NCI-H187 (cell line): ENCODE data around the gene PTOV1.

ENCODE experiments used
- DNase-seq, 2 experiments: peaks; one replicate each; lab custom pipeline; 2025; lab: John Stamatoyannopoulos, UW

PTOV1 gene

DNA sequence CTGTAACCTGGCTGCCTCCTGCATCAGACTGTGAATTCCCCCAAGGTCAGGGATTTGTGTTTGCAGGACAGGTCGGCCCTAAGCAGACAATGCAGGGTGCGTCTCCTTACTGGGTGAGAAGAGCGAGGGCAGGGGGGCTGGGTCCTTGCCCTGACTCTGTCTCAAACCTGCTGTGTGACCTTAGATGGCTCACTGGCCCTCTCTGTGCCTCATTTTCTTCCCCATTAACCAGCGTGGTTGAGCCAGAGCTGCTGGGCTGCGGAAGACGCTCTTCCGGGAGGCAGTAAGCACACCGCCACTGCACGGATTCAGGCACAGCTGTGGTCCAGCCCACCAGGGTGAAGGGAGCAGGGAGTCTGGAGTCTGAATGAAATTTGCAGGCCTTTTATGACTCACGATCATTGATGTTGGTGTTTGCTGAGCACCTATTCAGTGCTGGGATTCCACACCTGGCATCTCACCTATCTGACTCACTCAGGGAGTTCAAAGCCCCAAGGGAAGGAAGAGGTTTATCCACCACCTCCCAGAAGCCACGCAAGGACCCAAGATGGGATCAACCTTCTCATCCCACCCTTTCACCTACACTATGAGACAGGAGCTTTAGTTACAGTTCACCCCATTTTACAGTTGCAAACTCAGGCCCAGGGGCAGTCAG, 23.7 kb downstream of the PTOV1 start:
- DNase-seq = no peak

DNA sequence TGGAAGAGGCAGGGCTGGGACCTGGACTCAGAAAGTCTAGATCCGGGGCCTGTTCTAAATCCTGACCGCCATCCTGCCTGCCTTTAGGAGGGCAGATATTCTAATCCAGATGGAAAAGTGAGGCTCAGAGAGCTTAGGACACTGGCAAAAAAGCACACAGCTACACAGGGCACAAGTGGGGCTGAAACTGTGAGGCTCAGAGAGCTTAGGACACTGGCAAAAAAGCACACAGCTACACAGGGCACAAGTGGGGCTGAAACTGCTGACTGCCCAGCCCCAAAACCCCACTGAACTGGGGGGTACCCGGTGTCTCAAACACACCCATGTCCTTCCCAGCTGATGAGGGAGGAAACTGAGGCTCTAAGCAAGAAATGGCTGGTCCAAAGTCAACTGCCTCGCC, 24.2 kb downstream of the PTOV1 start:
- no peak for DNase-seq

DNA sequence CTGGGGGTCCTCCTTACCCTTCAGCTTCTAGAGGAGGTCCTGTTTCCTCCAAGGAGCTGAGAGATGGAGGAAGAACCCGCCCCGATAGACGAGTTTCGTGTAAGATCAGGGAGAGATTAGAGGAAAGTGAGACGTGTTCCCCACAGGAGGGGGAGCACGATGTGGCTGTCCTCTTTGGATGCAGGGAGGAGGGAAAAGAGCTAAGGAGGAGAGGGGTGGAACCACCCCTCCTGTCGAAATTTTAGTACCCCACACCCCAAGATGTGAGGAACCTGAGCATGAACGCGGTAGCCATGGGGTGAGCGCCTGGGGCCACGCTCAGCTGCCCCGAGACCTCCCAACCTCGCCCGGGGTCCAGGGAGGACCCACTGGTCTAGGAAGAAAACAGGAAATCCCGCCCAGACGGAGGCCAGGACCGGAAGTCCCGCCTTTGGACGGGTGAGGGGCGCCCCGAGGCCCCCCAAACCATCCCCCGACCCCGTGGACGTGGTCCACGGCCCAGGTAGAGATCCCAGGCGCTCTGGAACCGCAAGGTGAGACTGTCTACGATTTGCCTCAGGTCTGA, 25.0 kb downstream of the PTOV1 start:
- no peak for DNase-seq

DNA sequence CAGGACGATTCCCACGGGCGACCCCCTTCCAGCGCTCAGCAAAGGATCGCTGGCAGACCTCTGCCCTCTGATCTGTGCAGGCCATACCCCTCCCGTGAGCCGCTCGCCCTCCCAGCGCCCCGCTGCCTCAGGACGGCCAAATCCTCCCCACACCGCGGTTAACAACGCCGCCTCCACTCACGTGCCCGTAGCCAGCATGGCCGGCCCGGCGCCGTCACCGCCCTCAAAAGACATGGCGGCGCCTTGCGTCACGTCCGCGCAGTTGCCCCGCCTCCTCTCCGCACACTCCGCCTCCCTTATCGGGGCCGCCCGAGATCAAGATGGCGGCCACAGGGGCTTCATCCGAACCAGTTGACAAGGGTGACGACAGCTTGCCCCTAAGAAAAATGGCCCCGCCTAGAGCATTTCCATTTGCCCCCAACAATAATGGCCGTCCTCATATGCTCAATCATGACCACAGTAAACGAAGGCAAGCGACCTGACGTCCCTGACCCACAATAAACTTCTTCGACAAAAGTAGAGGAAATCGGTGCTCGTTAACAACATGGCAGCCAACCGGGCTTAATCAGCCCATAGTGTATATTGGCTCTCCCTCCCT, 25.6 kb downstream of the PTOV1 start:
- peak; percentile 97 to 100 for DNase-seq

DNA sequence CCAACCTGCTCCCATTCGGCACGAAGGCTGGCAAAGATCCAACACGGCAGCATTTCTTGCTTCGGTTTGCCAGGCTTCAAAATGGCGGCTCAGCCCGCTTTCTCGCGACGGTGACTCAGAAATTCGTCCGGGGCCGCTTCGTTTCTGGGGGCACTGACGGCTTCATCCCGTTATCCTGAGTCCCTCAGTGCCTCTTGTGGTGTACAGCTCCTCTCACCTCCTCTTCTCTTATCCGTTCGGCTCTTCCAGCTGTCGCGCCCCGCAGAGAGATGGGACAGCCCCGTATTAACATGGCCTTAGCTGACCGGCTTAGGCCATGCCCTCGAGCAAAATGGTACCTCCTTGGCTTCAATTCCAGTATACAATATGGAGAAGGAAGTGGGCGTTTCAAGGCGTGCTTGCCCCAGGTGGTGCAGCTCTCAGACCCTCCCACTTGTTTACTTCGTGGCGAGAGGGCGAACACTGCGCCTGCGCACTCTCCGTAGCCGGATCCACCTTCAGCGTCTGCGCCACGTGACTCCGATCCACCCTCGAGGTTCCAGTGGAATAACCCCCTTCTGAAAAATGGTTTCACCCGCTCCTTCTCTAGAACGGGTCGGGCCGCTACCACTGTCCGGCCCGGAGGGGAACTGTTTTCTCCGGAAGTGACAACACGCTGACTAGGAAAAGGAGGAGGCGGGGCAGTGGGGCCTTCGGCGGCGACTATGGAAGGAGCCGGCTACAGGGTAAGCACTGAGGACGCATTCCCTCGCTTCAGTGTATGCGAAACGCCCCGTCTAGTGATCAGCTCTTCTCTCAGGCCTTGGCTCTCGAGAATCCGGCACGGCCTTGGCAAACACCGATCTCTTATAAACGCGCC, 26.3 kb downstream of the PTOV1 start, which contains the start of the genes AKT1S1 and TBC1D17:
AKT1S1 (minus strand) TSS at position 336 of the 859 bp plus-strand sequence. CDS start 4,060 bp downstream, outside the sequence.
TBC1D17 (plus strand) TSS at position 683 of the 859 bp plus-strand sequence; CDS start at position 705, 22 bp downstream.
- DNase-seq = peak; percentile 99 to 100

DNA sequence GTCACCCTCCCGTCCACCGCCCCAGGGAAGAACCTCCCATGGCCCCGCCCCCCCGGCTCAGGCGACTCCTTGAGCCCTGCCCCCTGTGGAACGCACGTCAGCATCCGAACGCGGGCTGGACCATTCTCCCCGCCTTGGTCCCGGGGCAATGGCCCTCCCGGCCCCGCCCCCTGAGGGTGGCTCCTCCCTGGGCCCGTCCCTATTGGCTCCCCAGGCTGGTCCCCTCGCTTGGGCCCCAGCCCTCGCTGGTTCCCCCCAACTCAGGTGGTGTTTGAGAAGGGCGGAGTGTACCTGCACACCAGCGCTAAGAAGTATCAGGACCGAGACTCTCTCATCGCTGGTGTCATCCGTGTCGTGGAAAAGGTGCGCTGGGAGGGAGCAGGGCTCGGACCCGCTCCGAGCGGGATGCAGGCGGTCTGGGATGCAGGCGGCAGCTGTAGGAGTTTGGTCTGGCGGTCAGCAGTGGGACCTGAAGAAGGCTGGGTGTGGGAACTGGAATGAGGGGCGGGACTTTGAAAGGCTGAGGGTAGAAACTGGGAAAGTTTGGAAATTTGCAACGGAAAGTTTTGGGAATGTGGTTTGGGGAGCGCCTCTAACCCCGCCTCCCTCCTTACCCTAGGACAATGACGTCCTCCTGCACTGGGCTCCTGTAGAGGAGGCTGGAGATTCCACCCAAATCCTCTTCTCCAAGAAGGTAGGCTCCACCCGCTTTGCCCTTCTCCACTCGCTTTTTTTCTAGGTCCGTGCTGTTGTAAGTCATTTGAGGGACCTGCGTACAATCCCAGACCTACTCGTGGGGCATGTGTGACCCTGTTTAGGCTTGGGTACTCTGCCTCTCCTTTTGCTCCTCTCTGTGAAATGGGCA, 27.2 kb downstream of the PTOV1 start:
- DNase-seq = peak; percentile 94 to 99

DNA sequence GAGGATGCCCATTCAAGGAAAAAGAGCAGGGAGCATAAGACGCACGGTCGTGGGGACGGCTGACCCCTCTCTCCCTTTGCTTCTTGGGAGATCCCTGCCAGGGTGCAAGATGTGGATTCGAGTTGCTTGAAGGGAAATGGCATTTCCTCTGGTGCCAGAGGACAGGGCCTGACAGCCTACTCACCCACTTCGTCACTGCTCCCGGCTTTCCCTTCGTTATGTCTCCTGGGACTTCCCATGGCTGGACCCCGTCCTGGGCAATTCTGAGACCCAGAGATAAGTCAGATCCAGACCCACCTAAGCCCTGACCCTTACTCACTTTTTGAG, 27.7 kb downstream of the PTOV1 start:
- DNase-seq = no peak

DNA sequence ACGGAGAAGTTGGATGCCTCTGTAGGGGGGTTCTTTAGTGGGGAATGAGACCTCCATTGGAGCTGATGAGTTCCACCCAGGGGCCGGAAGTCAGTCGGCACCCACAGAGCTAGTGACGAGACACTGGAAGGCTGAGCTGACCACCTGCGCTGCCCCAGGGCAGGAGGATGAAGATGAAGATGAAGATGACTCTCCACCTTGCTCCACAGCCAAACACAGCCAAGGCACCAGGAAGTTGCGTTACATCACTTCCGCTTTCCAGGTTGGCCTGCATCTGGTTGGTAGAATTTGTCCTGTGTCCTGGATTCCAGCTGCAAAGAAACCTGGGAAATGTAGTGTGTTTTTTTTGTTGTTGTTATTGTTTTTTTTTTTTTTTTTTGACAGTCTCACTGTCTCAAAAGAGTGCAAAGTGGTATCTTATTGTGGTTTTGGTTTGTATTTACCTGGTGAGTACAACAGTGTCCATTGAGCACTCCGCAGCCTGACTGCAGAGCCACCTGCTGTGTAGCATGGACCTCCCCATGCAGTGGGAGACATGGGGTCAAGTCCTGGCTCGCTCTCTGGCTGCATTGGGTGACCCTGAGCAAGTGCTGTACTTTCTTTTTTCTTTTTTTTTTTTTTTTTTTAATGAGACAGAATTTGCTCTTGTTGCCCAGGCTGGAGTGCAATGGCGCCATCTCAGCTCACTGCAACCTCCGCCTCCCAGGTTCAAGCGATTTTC, 28.4 kb downstream of the PTOV1 start:
- no peak for DNase-seq

DNA sequence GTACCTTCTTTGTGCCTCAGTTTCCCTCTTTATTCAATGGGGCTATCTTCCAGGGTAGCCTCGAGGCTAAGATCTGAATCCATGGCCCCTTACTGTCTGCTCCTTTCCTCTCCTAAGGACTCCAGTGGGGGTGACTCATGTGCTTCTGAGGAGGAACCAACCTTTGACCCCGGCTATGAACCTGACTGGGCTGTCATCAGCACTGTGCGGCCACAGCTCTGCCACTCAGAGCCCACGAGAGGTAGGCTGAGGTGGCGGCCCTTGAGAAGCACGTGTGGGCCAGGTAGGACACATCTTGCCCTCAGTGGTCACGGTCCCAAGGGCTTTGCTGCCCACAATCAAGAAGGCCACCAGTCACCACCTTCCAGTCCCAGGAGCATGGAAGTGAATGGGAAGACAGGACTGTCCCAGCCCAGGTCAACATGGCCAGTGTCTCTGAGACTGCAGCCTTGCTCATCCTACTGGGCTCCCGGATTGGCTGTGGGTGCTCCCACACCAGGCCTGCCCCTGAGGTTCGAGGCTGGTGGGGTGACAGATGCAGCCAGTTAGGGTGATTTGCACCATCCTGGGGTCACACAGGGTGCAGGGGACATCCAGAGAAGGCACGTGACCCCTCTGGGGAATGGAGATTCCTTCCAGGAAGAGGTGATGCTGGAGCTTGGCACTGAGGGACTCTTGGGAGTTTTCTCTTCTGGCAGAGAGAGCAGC, 29.4 kb downstream of the PTOV1 start:
- DNase-seq = no peak

DNA sequence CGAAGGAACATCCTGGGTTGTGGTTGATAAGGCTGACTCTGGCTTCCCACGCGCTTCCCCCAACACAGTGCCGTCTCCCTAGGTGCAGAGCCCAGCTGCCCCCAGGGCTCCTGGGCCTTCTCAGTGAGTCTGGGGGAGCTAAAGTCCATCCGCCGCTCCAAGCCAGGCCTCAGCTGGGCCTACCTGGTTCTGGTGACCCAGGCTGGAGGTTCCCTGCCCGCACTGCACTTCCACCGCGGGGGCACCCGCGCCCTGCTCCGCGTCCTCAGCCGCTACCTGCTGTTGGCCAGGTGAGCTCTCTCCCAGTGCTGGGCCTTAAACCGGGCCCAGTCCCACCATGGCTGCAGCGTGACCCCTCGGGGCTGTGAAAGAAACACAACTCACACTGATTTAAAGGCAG, 30.2 kb downstream of the PTOV1 start:
- no peak for DNase-seq

DNA sequence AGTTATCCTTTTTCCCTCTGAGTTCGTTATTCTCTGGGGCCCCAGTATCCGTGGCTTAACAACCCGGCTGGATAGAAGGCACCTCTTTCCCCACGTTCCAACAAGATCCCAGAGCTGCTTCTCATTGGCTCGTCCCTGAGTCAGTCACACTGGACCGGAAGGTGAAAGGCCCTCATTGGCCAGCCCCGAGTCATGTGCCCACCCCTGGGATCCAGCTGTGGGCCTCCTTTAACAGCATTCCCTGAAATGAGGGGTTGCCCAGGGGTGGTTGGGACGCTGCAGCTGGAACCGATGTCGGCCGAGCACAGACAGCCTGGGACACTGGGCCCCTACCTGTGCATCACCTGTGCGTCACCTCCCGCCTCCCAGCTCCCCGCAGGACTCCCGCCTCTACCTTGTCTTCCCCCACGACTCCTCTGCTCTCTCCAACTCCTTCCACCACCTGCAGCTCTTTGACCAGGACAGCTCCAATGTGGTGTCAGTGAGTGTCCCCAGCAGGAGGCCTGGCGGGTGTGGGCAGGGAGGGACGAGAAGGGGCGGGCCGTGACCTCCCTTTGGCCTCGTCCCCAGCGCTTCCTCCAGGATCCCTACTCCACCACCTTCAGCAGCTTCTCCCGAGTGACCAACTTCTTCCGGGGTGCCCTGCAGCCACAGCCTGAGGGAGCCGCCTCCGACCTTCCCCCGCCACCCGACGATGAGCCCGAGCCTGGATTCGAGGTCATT, 30.9 kb downstream of the PTOV1 start:
- DNase-seq = no peak

DNA sequence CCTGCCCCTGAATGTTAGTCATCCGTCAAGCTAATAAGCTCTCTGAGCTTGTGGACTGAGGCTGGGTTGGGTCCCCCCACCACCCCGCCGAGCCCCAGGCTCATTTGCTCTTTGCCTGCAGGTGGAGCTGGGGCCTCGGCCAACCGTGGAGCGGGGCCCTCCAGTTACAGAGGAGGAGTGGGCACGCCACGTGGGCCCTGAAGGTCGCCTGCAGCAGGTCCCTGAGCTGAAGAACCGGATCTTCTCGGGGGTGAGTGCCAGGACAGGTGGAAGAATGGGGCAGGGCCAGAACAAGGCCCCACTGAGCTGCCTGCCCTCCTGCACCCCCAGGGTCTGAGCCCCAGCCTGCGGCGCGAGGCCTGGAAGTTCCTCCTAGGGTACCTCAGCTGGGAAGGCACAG, 31.7 kb downstream of the PTOV1 start:
- DNase-seq = no peak

DNA sequence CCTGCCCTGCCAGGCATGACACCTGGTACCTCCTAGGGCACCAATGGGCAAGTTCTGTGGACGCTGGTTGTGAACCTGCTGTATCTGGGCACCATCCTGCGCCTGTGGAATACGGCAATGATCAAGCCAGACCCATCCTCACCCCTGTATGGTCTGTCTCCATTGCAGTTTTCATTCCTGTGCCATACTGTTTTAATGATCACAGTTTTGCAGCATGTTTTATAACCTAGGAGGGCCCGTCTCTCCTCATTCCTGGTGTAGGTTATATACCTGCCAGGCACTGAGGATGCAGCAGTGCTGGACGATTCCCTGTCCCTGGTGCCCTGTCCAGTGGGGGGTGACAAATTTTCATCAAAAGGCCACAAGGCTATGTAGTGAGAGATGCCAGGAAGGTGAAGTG, 32.1 kb downstream of the PTOV1 start:
- no peak for DNase-seq

DNA sequence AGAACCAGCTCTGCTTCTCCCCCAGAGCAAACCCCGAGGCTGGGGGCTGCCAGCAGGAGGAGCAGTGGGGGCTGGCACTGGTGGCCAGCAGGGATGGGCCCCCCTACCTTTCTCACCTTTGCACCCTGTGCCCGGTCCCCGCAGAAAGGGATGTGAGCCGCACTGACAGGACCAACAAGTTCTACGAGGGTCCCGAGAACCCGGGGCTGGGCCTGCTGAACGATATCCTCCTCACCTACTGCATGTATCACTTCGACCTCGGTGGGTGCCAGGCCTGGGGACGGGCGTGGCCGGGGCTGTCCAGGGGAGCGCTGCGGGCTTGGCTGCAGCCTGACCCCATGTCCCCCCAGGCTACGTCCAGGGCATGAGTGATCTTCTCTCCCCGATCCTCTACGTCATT, 33.1 kb downstream of the PTOV1 start:
- no peak for DNase-seq

DNA sequence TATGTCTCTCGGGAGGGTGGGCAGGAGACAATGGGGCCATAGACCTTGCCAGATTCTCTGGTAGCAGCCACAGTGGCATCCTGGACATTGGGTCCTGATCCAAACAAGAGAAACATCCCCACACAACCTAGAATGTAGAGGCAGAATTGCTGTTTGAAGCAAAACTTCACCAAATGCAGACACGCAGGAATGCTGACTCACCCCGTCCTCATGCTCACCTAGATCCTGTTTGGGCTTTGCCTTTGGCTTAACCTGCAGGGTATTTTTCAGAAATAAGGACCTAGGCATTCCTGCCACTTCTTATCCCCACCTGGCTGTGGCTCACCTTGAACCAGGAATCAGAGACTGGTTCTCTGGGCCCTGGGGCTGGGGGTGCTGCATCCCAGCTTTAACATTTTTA, 33.8 kb downstream of the PTOV1 start:
- DNase-seq = no peak

DNA sequence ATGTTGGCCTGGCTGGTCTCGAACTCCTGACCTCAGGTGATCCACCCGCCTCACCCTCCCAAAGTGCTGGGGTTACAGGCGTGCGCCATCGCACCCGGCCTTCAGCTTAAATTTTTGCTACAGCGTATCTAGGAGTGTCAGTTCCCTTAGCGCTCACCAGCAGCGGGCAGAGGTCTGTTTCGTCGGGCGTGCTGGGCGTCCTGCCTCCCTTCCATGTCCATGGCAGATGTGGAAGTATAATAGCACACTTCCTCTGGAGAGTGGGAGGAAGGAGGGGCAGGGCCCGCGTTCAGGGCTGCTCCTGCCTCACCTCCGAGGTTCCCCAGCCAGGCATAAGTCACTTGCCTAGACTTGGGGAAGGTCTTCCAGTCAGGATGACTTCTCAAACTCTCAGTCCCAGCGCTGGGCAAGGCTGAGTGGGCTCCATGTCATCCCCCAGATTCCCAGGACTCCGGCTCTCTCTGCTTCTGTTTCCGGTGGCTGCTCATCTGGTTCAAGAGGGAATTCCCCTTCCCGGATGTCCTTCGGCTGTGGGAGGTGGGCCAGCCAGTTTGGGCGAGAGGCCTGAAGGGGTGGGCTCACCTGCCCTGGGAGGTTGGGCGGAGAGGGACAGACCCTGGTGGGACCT, 36.2 kb downstream of the PTOV1 start:
- no peak for DNase-seq

DNA sequence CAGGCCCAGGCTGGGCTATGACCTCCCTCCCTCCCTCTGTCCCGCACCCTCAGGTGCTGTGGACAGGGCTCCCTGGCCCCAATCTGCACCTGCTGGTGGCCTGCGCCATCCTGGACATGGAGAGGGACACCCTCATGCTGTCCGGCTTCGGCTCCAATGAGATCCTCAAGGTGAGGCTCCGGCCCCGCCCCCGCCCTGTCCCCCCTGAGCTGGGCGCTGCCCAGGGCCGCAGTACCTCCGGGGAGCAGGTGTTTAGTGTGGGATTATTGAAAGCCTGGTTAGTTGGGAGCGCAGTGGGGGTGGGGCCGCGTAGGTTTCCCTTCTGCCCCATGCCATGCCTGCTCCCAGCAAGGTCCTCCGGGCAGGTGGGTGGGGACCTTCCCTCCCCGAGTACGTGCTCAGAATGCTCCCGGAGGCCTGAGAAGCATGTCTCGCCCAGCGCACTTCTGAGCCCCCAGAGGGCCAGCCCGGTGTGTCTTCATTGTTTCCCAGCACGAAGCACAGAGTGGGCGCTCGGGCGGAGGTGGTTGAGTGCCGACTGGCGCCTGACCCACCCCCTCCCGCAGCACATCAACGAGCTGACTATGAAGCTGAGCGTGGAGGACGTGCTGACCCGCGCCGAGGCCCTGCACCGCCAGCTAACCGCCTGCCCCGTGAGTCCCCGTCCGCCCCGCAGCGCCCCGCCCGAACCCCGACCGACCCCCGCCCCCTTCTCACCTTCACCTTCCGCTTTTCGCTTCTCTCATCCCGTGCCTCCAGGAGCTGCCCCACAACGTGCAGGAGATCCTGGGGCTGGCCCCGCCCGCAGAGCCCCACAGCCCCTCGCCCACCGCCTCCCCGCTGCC, 36.9 kb downstream of the PTOV1 start:
- peak; percentile 10 to 36 for DNase-seq

DNA sequence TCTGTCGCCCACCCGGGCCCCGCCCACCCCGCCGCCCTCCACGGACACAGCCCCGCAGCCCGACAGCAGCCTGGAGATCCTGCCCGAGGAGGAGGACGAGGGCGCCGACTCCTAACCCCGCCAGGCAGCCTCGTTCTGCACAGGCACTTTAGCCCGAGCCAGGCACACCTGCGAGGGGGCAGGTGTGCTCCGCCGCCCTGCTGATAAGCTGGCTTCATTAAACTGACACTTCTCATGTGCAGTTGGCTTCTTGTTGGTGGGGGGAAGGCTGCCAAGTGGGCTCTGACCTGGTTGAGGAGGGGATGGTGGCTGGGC, 37.5 kb downstream of the PTOV1 start:
- peak; percentile 38 to 45 for DNase-seq
